UCSD-AML1 (cell line): ENCODE measurements around the gene RHOXF2.
"Not testable (repeated sequence)": the region's sequence is repeated elsewhere in the genome, so short reads cannot be mapped to it uniquely, and the experiment has no call there.

Experiments used
- DNase-seq: peaks from one replicate; lab custom pipeline; 2025; ENCODE audit not compliant: unreplicated experiment; lab: John Stamatoyannopoulos, UW

Gene RHOXF2

GRCh38 chrX:120158313-120158712 is at the start of gene RHOXF2:
TSS of gene RHOXF2 (plus strand) at chrX:120158613. CDS start at chrX:120158751, 138 bp downstream.
- not testable (repeated sequence) for DNase-seq

- no peak for DNase-seq
These were observed 49.0 kb upstream of the RHOXF2 start for GRCh38 chrX:120109378-120109777.

GRCh38 chrX:120111611-120112010 is 46.8 kb upstream of the RHOXF2 start:
- DNase-seq = no peak

- no peak for DNase-seq
These were observed 42.9 kb upstream of the RHOXF2 start, which contains the start of gene RHOXF1 for GRCh38 chrX:120115438-120115963. TSS of gene RHOXF1 (minus strand) at chrX:120115913. CDS start at chrX:120115862, 51 bp downstream.

- DNase-seq = no peak
These were observed 38.2 kb upstream of the RHOXF2 start for GRCh38 chrX:120120223-120120622.

GRCh38 chrX:120125444-120125843 is 33.0 kb upstream of the RHOXF2 start:
- DNase-seq = no peak

GRCh38 chrX:120128306-120128846 is 30.0 kb upstream of the RHOXF2 start:
- DNase-seq = not testable (repeated sequence)

- DNase-seq = no peak
These were observed 22.3 kb upstream of the RHOXF2 start for GRCh38 chrX:120136128-120136527.

GRCh38 chrX:120136840-120137239 is 21.6 kb upstream of the RHOXF2 start:
- DNase-seq = no peak

- no peak for DNase-seq
These were observed 21.0 kb upstream of the RHOXF2 start for GRCh38 chrX:120137439-120137838.

- no peak for DNase-seq
These were observed 18.0 kb upstream of the RHOXF2 start for GRCh38 chrX:120140293-120140981.

GRCh38 chrX:120144178-120144844 is 14.1 kb upstream of the RHOXF2 start:
- DNase-seq = no peak

- DNase-seq = no peak
These were observed 13.0 kb upstream of the RHOXF2 start for GRCh38 chrX:120145295-120145925.

- DNase-seq = not testable (repeated sequence)
These were observed 12.1 kb upstream of the RHOXF2 start for GRCh38 chrX:120146323-120146722.

- DNase-seq = no peak
These were observed 10.9 kb upstream of the RHOXF2 start for GRCh38 chrX:120147537-120147936.

- not testable (repeated sequence) for DNase-seq
These were observed 8.2 kb upstream of the RHOXF2 start for GRCh38 chrX:120150109-120150744.

- not testable (repeated sequence) for DNase-seq
These were observed 673 bp downstream of the RHOXF2 start for GRCh38 chrX:120159086-120159485.

- DNase-seq = not testable (repeated sequence)
These were observed 34.8 kb downstream of the RHOXF2 start for GRCh38 chrX:120193254-120193653.

GRCh38 chrX:120193720-120194119 is 35.3 kb downstream of the RHOXF2 start:
- DNase-seq = not testable (repeated sequence)

- DNase-seq = not testable (repeated sequence)
These were observed 37.4 kb downstream of the RHOXF2 start for GRCh38 chrX:120195786-120196185.
